ENCODE results near the gene CENPL.

DNA sequence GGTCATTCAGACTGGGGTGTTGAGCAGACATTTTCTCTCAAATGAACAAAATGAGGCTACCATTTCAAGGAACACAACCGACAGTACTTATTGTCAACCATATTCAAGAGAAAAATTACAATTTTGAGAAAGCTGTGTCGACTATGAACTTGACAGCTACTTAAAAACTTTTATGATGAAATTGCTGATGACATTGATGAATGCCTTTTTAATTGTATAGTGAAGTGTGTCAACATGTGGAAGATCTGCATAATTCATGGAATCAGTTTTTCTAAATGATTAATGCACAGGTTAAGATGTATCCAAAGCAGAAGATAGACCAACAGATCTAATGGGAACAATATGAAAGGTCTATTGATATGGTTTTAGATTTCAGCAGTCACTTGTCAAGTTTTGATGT lies 34.8 kb downstream of the CENPL start:
- no peak for TF ChIP-seq CTCF (IDR thresholded peaks at IDR 0.05)
- no peak for TF ChIP-seq POLR2AphosphoS5 (IDR thresholded peaks at IDR 0.05)
- no peak for TF ChIP-seq POLR2A (IDR thresholded peaks at IDR 0.05)
